H9 (cell line): ENCODE data around the gene SRD5A2. TPM values are rescaled to one million over a fixed set of nuclear protein-coding genes. Genes with fewer than 3 reads are reported as not detected.
A peak's percentile ranks its signal among the peaks of the same experiment; 100 is the strongest.

Experiments used
- DNase-seq: peaks from one replicate; pipeline ENCODE4 v3.0.0-alpha.2; 2017
- H2AFZ ChIP-seq: one replicate; pipeline ENCODE4 v1.6.1; 2013; ENCODE audit warnings: mild to moderate bottlenecking, low read length, control low read depth, moderate library complexity
- H2AK5ac ChIP-seq: 2 replicates; pipeline ENCODE4 v1.6.1; 2013; ENCODE audit warnings: low read length, control low read depth, mixed read lengths; ENCODE audit not compliant: insufficient read length
- H2BK120ac ChIP-seq: one replicate; pipeline ENCODE4 v1.6.1; 2013; ENCODE audit warnings: low read depth, mild to moderate bottlenecking, low read length, control low read depth, inconsistent platforms; ENCODE audit not compliant: poor library complexity, severe bottlenecking
- H2BK12ac ChIP-seq: 2 replicates; pipeline ENCODE4 v1.6.1; 2013; ENCODE audit warnings: low read length, control low read depth, mixed read lengths, low read depth; ENCODE audit not compliant: insufficient read length
- H2BK15ac ChIP-seq: 2 replicates; pipeline ENCODE4 v1.6.1; 2013; ENCODE audit warnings: low read depth, low read length, control low read depth
- H2BK20ac ChIP-seq: one replicate; pipeline ENCODE4 v1.6.1; 2013; ENCODE audit warnings: low read depth, mild to moderate bottlenecking, low read length, control low read depth, inconsistent platforms; ENCODE audit not compliant: poor library complexity, severe bottlenecking
- H2BK5ac ChIP-seq: 2 replicates; pipeline ENCODE4 v1.6.1; 2013; ENCODE audit warnings: low read length, control low read depth, mixed read lengths; ENCODE audit not compliant: insufficient read length
- H3K14ac ChIP-seq: 2 replicates; pipeline ENCODE4 v1.6.1; 2013; ENCODE audit warnings: low read length, control low read depth; ENCODE audit not compliant: insufficient read depth
- H3K18ac ChIP-seq: 2 replicates; pipeline ENCODE4 v1.6.1; 2013; ENCODE audit warnings: low read depth, mild to moderate bottlenecking, mixed read lengths, low read length, control low read depth; ENCODE audit not compliant: insufficient read length
- H3K23ac ChIP-seq: 2 replicates; pipeline ENCODE4 v1.6.1; 2013; ENCODE audit warnings: low read length, control low read depth, mixed read lengths, low read depth; ENCODE audit not compliant: insufficient read length
- H3K23me2 ChIP-seq: 2 replicates; pipeline ENCODE4 v1.6.1; 2013; ENCODE audit warnings: low read depth, mild to moderate bottlenecking, mixed read lengths, low read length, control low read depth; ENCODE audit not compliant: insufficient read length, poor library complexity, severe bottlenecking
- H3K27ac ChIP-seq: 2 replicates; pipeline ENCODE4 v1.5.1; 2013; ENCODE audit warnings: low read length, control low read depth, mixed read lengths, low read depth; ENCODE audit not compliant: insufficient read length
- H3K27me3 ChIP-seq: 2 replicates; pipeline ENCODE4 v1.6.1; 2013; ENCODE audit warnings: low read length, control low read depth, inconsistent platforms; ENCODE audit not compliant: insufficient read depth
- H3K4ac ChIP-seq: 2 replicates; pipeline ENCODE4 v1.6.1; 2013; ENCODE audit warnings: low read depth, mild to moderate bottlenecking, control low read depth, inconsistent platforms, low read length, moderate library complexity
- H3K4me1 ChIP-seq: 2 replicates; pipeline ENCODE4 v1.6.1; 2013; ENCODE audit warnings: low read length, control low read depth, inconsistent platforms; ENCODE audit not compliant: insufficient read depth
- H3K4me2 ChIP-seq: 2 replicates; pipeline ENCODE4 v1.6.1; 2013; ENCODE audit warnings: low read length, control low read depth, mixed read lengths; ENCODE audit not compliant: insufficient read length, insufficient read depth
- H3K56ac ChIP-seq: 2 replicates; pipeline ENCODE4 v1.6.1; 2013; ENCODE audit warnings: low read depth, mild to moderate bottlenecking, mixed read lengths, low read length, control low read depth; ENCODE audit not compliant: insufficient read length
- H3K79me1 ChIP-seq: 2 replicates; pipeline ENCODE4 v1.6.1; 2013; ENCODE audit warnings: low read depth, mild to moderate bottlenecking, moderate library complexity, low read length, control low read depth, inconsistent platforms; ENCODE audit not compliant: insufficient read depth, poor library complexity, severe bottlenecking
- H3K79me2 ChIP-seq: 2 replicates; pipeline ENCODE4 v1.6.1; 2013; ENCODE audit warnings: low read length, control low read depth, inconsistent platforms; ENCODE audit not compliant: insufficient read depth
- H3K9ac ChIP-seq: 2 replicates; pipeline ENCODE4 v1.6.1; 2013; ENCODE audit warnings: low read length, control low read depth, mixed read lengths; ENCODE audit not compliant: insufficient read length; ENCODE audit errors: extremely low read depth
- H3K9me3 ChIP-seq: one replicate; pipeline ENCODE4 v1.6.1; 2013; ENCODE audit warnings: low read depth, low read length, inconsistent platforms; ENCODE audit not compliant: control insufficient read depth
- H3T11ph ChIP-seq: one replicate; pipeline ENCODE4 v1.6.1; 2013; ENCODE audit warnings: mild to moderate bottlenecking, low read length, control low read depth, inconsistent platforms
- H4K20me1 ChIP-seq: one replicate; pipeline ENCODE4 v1.6.1; 2013; ENCODE audit not compliant: control insufficient read depth, insufficient read length, insufficient read depth
- H4K5ac ChIP-seq: 2 replicates; pipeline ENCODE4 v1.6.1; 2013; ENCODE audit warnings: low read depth, mild to moderate bottlenecking, mixed read lengths, low read length, control low read depth; ENCODE audit not compliant: insufficient read length
- H4K8ac ChIP-seq: replicated peaks from 2 replicates; pipeline ENCODE4 v1.6.1; 2013; ENCODE audit warnings: low read length, control low read depth, mixed read lengths, low read depth; ENCODE audit not compliant: insufficient read length
- H4K91ac ChIP-seq: 2 replicates; pipeline ENCODE4 v1.6.1; 2013; ENCODE audit warnings: low read depth, mild to moderate bottlenecking, moderate library complexity, mixed read lengths, low read length, control low read depth; ENCODE audit not compliant: insufficient read length
- H3K27ac Mint-ChIP-seq, 3 experiments: 2 replicates in 2 of 3; 3 replicates in 1 of 3; pipeline ENCODE4 v1.8.0; 2020 to 2021; ENCODE audit warnings: mixed read lengths in 3 of 3, mild to moderate bottlenecking in 1 of 3, moderate library complexity in 1 of 3
- H3K27me3 Mint-ChIP-seq: 2 replicates; pipeline ENCODE4 v1.8.0; 2021; ENCODE audit warnings: low read depth, mild to moderate bottlenecking, moderate library complexity, mixed read lengths
- H3K36me3 Mint-ChIP-seq, 3 experiments: 2 replicates in 2 of 3; 3 replicates in 1 of 3; pipeline ENCODE4 v1.8.0; 2020 to 2021; ENCODE audit warnings: low read depth in 3 of 3, mixed read lengths in 3 of 3; ENCODE audit not compliant: insufficient read depth in 1 of 3
- H3K4me1 Mint-ChIP-seq, 2 experiments: 2 replicates each; pipeline ENCODE4 v1.8.0; 2020; ENCODE audit warnings: mixed read lengths in 2 of 2
- H3K4me3 Mint-ChIP-seq, 2 experiments: 2 replicates in 1 of 2; 3 replicates in 1 of 2; pipeline ENCODE4 v1.8.0; 2020 to 2021; ENCODE audit warnings: mild to moderate bottlenecking in 2 of 2, mixed read lengths in 2 of 2, moderate library complexity in 1 of 2
- H3K9me3 Mint-ChIP-seq, 2 experiments: 2 replicates in 1 of 2; 3 replicates in 1 of 2; pipeline ENCODE4 v1.8.0; 2020; ENCODE audit warnings: mild to moderate bottlenecking in 2 of 2, mixed read lengths in 2 of 2, moderate library complexity in 1 of 2
- WGBS: extraction: QIAGEN DNeasy Blood & Tissue Kit; methylation state at CpG from one replicate; pipeline ENCODE4 v1.1.7; 2013; ENCODE audit warnings: missing lambda C conversion rate, low lambda C conversion rate, mixed read lengths; ENCODE audit not compliant: insufficient read length; ENCODE audit errors: extremely low coverage; 5-methylcytosine and 5-hydroxymethylcytosine counted together
- total RNA-seq: library from RNA; stranded (reverse); gene quantifications from 2 replicates; pipeline ENCODE4 v1.2.1, GENCODE V29; 2021
- TF ChIP-seq, protein P1 (sequence below): fragments of 200-600 bp; sonication (generic); conservative IDR thresholded peaks from 3 replicates; pipeline ENCODE4 v1.8.0; 2021; ENCODE audit warnings: antibody characterized with exemption, mild to moderate bottlenecking

SRD5A2 gene
- total RNA-seq, 1 experiment from 2014 or later: not detected

DNA sequence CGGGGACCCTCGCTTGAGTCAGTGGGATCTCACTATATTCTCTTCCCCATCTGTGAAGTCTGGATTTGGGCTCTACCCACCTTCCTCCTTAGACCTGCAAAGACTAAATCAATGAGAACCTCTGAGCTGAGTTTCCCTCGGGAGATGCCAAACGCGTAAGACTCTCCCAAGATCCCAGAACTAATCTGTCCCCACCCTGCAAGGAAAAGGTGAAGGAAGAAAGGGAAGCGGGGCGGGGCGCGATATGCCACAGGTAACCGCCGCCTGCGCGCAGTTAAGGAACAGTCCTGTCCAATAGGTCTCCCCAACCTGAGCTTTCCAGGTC is 780 bp downstream of the SRD5A2 start:
- H2BK15ac ChIP-seq: no peak overlapping the region; the same call in 1 of the 2 replicates
- no peak overlapping the region for H3K56ac ChIP-seq
- H2BK120ac ChIP-seq: no peak overlapping the region
- no peak overlapping the region for H3T11ph ChIP-seq
- H3K14ac ChIP-seq: no peak overlapping the region
- H3K36me3 Mint-ChIP-seq: peaks cover 0 to 4% (median 0%) of the 10 kb centered on the region in 3 experiments; a peak in 3 of 7 replicates
- H3K79me2 ChIP-seq: no peaks in the 10 kb centered on the region
- H3K27ac Mint-ChIP-seq: no peak overlapping the region
- peak overlapping the region; percentile 36 for H3K4me2 ChIP-seq
- no peak overlapping the region for H3K18ac ChIP-seq
- no peak overlapping the region for H2BK20ac ChIP-seq
- H4K5ac ChIP-seq: no peak overlapping the region
- H2BK12ac ChIP-seq: no peak overlapping the region
- H3K23me2 ChIP-seq: peaks cover 9% of the 10 kb centered on the region
- H3K4me1 Mint-ChIP-seq: peaks cover 15 to 18% of the 10 kb centered on the region in 2 experiments
- no peak for DNase-seq
- no peak overlapping the region for H4K8ac ChIP-seq
- no peak overlapping the region for H2BK5ac ChIP-seq
- H3K4me3 Mint-ChIP-seq: peak overlapping the region; percentile 56 to 79
- no peaks in the 10 kb centered on the region; the same call in 1 of the 2 replicates for H3K4me1 ChIP-seq
- peaks cover 67% of the 10 kb centered on the region for H3K27me3 Mint-ChIP-seq
- H3K9me3 ChIP-seq: no peaks in the 10 kb centered on the region
- no peak overlapping the region for H2AFZ ChIP-seq
- H3K27me3 ChIP-seq: peaks cover 28% of the 10 kb centered on the region
- H3K23ac ChIP-seq: no peak overlapping the region
- H4K91ac ChIP-seq: no peak overlapping the region
- no peak overlapping the region for H3K27ac ChIP-seq
- H3K4ac ChIP-seq: no peak overlapping the region
- H2AK5ac ChIP-seq: no peak overlapping the region
- H3K9ac ChIP-seq: no peak overlapping the region
- H4K20me1 ChIP-seq: no peaks in the 10 kb centered on the region
- no peaks in the 10 kb centered on the region for H3K79me1 ChIP-seq
- no CpG with 5 or more reads among the region's 13 CpGs for WGBS
- TF ChIP-seq, protein P1, sequence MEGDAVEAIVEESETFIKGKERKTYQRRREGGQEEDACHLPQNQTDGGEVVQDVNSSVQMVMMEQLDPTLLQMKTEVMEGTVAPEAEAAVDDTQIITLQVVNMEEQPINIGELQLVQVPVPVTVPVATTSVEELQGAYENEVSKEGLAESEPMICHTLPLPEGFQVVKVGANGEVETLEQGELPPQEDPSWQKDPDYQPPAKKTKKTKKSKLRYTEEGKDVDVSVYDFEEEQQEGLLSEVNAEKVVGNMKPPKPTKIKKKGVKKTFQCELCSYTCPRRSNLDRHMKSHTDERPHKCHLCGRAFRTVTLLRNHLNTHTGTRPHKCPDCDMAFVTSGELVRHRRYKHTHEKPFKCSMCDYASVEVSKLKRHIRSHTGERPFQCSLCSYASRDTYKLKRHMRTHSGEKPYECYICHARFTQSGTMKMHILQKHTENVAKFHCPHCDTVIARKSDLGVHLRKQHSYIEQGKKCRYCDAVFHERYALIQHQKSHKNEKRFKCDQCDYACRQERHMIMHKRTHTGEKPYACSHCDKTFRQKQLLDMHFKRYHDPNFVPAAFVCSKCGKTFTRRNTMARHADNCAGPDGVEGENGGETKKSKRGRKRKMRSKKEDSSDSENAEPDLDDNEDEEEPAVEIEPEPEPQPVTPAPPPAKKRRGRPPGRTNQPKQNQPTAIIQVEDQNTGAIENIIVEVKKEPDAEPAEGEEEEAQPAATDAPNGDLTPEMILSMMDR: no peak
- H3K9me3 Mint-ChIP-seq: peaks cover 0 to 11% of the 10 kb centered on the region in 2 experiments; a peak in 3 of 5 replicates
